ENCODE results near the gene PHF2. TPM values are rescaled to one million over a fixed set of nuclear protein-coding genes. Genes with fewer than 3 reads are reported as not detected.

Gene PHF2
- polyA plus RNA-seq, 3 donors = 0.40 to 16.0 (median 0.97) TPM

GRCh38 chr9:93674580-93675335 lies 98.4 kb downstream of the PHF2 start:
- Histone ChIP-seq H2AFZ (ENCODE audit: insufficient read depth, low read depth, low read length, poor library complexity, severe bottlenecking) (no peak overlapping the region), H3K36me3 (replicated peaks in 1 of 2; ENCODE audit: control insufficient read depth in 1 of 2, insufficient read depth in 2 of 2, low read length in 2 of 2) (peaks cover 43 to 63% of the 10 kb centered on the region in 2 donors), H4K20me1 (ENCODE audit: insufficient read depth, low read length) (peaks cover 23% of the 10 kb centered on the region), H3K4me1 (ENCODE audit: control insufficient read depth in 1 of 2, insufficient read depth in 2 of 2, low read length in 2 of 2) (no peaks in the 10 kb centered on the region), H3K27ac (ENCODE audit: low read depth in 1 of 2, low read length in 2 of 2) (no peak overlapping the region), H3K9me3 (replicated peaks in 1 of 2; ENCODE audit: control insufficient read depth in 1 of 2, insufficient read depth in 1 of 2, low read length in 2 of 2) (no peaks in the 10 kb centered on the region), H3K4me2 (replicated peaks; ENCODE audit: extremely low read depth, low read length, poor library complexity, severe bottlenecking) (no peak overlapping the region), H3K4me3 (replicated peaks in 1 of 3; ENCODE audit: low read depth in 2 of 3, low read length in 3 of 3) (no peak overlapping the region), H3K27me3 (ENCODE audit: control insufficient read depth in 2 of 2, insufficient read depth in 2 of 2, low read length in 2 of 2) (no peaks in the 10 kb centered on the region), H3K9ac (ENCODE audit: insufficient read depth, low read length, poor library complexity, severe bottlenecking) (no peak overlapping the region), H3K79me2 (ENCODE audit: insufficient read depth, low read length) (no peaks in the 10 kb centered on the region)
- no peak overlapping the region for H3K4me3 Mint-ChIP-seq
- intact Hi-C loops (cut with micrococcal nuclease) = no loop called here
- DNase-seq = no peak
- WGBS (ENCODE audit: insufficient coverage) = 95% methylated on average over 7 of the region's 14 CpGs
- H3K4me1 Mint-ChIP-seq = no peaks in the 10 kb centered on the region
- peaks cover 0 to 5% (median 0%) of the 10 kb centered on the region in 7 donors for H3K9me3 Mint-ChIP-seq
- H3K27ac Mint-ChIP-seq = peak overlapping the region in 2 of 7 donors; percentile 37 to 54
- peaks cover 46 to 67% of the 10 kb centered on the region in 2 donors for H3K36me3 Mint-ChIP-seq
- TF ChIP-seq, protein P1, sequence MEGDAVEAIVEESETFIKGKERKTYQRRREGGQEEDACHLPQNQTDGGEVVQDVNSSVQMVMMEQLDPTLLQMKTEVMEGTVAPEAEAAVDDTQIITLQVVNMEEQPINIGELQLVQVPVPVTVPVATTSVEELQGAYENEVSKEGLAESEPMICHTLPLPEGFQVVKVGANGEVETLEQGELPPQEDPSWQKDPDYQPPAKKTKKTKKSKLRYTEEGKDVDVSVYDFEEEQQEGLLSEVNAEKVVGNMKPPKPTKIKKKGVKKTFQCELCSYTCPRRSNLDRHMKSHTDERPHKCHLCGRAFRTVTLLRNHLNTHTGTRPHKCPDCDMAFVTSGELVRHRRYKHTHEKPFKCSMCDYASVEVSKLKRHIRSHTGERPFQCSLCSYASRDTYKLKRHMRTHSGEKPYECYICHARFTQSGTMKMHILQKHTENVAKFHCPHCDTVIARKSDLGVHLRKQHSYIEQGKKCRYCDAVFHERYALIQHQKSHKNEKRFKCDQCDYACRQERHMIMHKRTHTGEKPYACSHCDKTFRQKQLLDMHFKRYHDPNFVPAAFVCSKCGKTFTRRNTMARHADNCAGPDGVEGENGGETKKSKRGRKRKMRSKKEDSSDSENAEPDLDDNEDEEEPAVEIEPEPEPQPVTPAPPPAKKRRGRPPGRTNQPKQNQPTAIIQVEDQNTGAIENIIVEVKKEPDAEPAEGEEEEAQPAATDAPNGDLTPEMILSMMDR (IDR thresholded peaks at IDR 0.05) = no peak
- peaks cover 0 to 17% (median 5%) of the 10 kb centered on the region in 3 donors for H3K27me3 Mint-ChIP-seq (ENCODE audit: low read depth in 3 of 3)

DNA sequence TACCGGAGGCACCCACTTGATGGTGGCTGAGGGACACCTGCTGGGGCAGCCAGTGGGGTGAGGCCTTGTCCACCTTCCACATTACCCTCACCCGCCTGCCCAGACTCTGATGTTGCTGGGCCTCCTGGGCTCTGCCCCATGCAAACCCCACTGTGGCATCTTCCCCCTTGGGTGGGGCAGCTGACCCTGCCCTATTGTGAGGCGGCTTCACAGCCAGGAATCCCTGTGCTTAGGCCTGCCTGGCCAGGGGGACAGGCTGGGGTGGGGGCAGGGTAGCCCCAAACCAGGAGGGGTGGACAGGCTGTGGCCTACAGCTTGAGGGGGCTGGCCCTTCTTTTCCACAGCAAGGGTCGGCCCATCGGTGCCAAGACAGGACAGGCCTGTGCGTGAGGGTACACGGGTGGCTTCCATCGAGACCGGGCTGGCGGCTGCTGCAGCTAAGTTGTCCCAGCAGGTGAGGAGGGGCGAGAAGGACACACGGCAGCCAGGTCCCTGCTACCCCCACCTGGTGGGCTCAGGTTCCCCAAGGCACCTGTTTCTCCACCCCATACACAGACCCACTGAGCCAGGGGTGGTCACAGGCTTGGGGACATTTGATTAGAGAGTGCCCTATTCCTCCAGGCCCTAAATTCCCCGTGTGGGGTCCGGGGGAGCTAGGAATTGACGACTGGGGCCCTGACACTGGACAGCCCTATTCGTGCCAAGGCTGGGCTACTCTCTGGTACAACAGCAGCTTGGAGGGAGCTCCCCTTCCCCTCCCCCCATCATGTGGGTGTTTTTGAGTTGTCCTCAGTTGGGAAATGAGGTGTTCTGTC lies 99.2 kb downstream of the PHF2 start:
- 99% methylated on average over 10 of the region's 16 CpGs for WGBS (ENCODE audit: insufficient coverage)
- no peaks in the 10 kb centered on the region for H3K9me3 ChIP-seq (replicated peaks in 1 of 2; ENCODE audit: control insufficient read depth in 1 of 2, insufficient read depth in 1 of 2, low read length in 2 of 2)
- H3K4me1 Mint-ChIP-seq = no peaks in the 10 kb centered on the region
- H4K20me1 ChIP-seq (ENCODE audit: insufficient read depth, low read length) = peaks cover 15% of the 10 kb centered on the region
- H3K27ac Mint-ChIP-seq = peak overlapping the region in 3 of 7 donors; percentile 54 to 69 (median 68)
- H3K4me2 ChIP-seq (replicated peaks; ENCODE audit: extremely low read depth, low read length, poor library complexity, severe bottlenecking) = no peak overlapping the region
- no peak overlapping the region for H2AFZ ChIP-seq (ENCODE audit: insufficient read depth, low read depth, low read length, poor library complexity, severe bottlenecking)
- no peak overlapping the region for H3K4me3 Mint-ChIP-seq
- peaks cover 0 to 5% (median 0%) of the 10 kb centered on the region in 7 donors for H3K9me3 Mint-ChIP-seq
- H3K36me3 ChIP-seq (replicated peaks in 1 of 2; ENCODE audit: control insufficient read depth in 1 of 2, insufficient read depth in 2 of 2, low read length in 2 of 2) = peaks cover 43 to 63% of the 10 kb centered on the region in 2 donors
- intact Hi-C loops (cut with micrococcal nuclease) = no loop called here
- TF ChIP-seq, protein P1 (IDR thresholded peaks at IDR 0.05) = no peak
- H3K4me3 ChIP-seq (replicated peaks in 1 of 3; ENCODE audit: low read depth in 2 of 3, low read length in 3 of 3) = no peak overlapping the region
- no peaks in the 10 kb centered on the region for H3K27me3 ChIP-seq (ENCODE audit: control insufficient read depth in 2 of 2, insufficient read depth in 2 of 2, low read length in 2 of 2)
- no peak for DNase-seq
- no peaks in the 10 kb centered on the region for H3K4me1 ChIP-seq (ENCODE audit: control insufficient read depth in 1 of 2, insufficient read depth in 2 of 2, low read length in 2 of 2)
- H3K9ac ChIP-seq (ENCODE audit: insufficient read depth, low read length, poor library complexity, severe bottlenecking) = no peak overlapping the region
- H3K27ac ChIP-seq (ENCODE audit: low read depth in 1 of 2, low read length in 2 of 2) = no peak overlapping the region
- H3K79me2 ChIP-seq (ENCODE audit: insufficient read depth, low read length) = no peaks in the 10 kb centered on the region
- peaks cover 0 to 17% (median 5%) of the 10 kb centered on the region in 3 donors for H3K27me3 Mint-ChIP-seq (ENCODE audit: low read depth in 3 of 3)
- H3K36me3 Mint-ChIP-seq = peaks cover 46 to 67% of the 10 kb centered on the region in 2 donors

Data from CD14-positive monocyte (primary cell).